Testis (tissue), 3 donors: ENCODE data around the gene KCNK18. TPM values are rescaled to one million over a fixed set of nuclear protein-coding genes. Genes with fewer than 3 reads are reported as not detected.

ENCODE experiments used
- DNase-seq: peaks from one replicate; pipeline ENCODE4 v3.0.0-alpha.2; 2019
- H3K27ac ChIP-seq, 2 donors: fragments of 200-600 bp; sonication (generic); one replicate each; pipeline ENCODE4 v1.5.1; 2019
- H3K27me3 ChIP-seq: fragments of 200-600 bp; sonication (generic); one replicate; pipeline ENCODE4 v1.5.1; 2019
- H3K36me3 ChIP-seq: fragments of 200-600 bp; sonication (generic); one replicate; pipeline ENCODE4 v1.5.1; 2017; ENCODE audit warnings: low read depth; ENCODE audit errors: missing control alignments
- H3K4me1 ChIP-seq: fragments of 200-600 bp; sonication (generic); one replicate; pipeline ENCODE4 v1.5.1; 2019
- H3K4me3 ChIP-seq, 2 donors: fragments of 200-600 bp; sonication (generic); one replicate each; pipeline ENCODE4 v1.5.1; 2017 to 2019
- H3K9me3 ChIP-seq: fragments of 200-600 bp; sonication (generic); one replicate; pipeline ENCODE4 v1.5.1; 2017
- POLR2A ChIP-seq: fragments of 450-650 bp; IDR thresholded peaks from one replicate; pipeline ENCODE4 v1.6.1; 2017; ENCODE audit warnings: antibody characterized with exemption, mild to moderate bottlenecking, moderate library complexity
- WGBS, 2 donors: methylation state at CpG; one replicate each; pipeline ENCODE4 v1.1.5; 2018; 5-methylcytosine and 5-hydroxymethylcytosine counted together
- intact Hi-C: fragments of 100-400 bp; cut with DNase I; formaldehyde crosslinking; loops from one replicate; pipeline ENCODE4 v1.15.1; 2023; ENCODE audit warnings: low total_unique reads
- polyA plus RNA-seq: library from polyadenylated mRNA; stranded (reverse); fragments of 350-450 nt; fragmentation: Illumina TruSeq; extraction: RNeasy Lipid Tissue Mini Kit (QIAGEN cat#74804); gene quantifications from one replicate; pipeline ENCODE4 v1.2.3, GENCODE V29; 2014; ENCODE audit warnings: low read depth, low replicate concordance; ENCODE audit not compliant: insufficient read depth
- total RNA-seq, 2 donors: library from RNA; depleted of rRNA; stranded (reverse); fragments of >200 nt; gene quantifications; one replicate each; pipeline ENCODE4 v1.2.3, GENCODE V29; 2016
- TF ChIP-seq, protein P1 (sequence below), 3 experiments: fragments of 450-650 bp in 2 of 3; fragments of 200-600 bp in 1 of 3; sonication (generic) in 1 of 3; IDR thresholded peaks; one replicate each; pipeline ENCODE4 v1.5.1; 2016 to 2019; ENCODE audit warnings: antibody characterized with exemption in 3 of 3, mild to moderate bottlenecking in 2 of 3, moderate library complexity in 1 of 3

KCNK18 gene
- total and polyA plus RNA-seq, 3 donors from 2014 or later = 0.66 TPM; not detected in 2

DNA sequence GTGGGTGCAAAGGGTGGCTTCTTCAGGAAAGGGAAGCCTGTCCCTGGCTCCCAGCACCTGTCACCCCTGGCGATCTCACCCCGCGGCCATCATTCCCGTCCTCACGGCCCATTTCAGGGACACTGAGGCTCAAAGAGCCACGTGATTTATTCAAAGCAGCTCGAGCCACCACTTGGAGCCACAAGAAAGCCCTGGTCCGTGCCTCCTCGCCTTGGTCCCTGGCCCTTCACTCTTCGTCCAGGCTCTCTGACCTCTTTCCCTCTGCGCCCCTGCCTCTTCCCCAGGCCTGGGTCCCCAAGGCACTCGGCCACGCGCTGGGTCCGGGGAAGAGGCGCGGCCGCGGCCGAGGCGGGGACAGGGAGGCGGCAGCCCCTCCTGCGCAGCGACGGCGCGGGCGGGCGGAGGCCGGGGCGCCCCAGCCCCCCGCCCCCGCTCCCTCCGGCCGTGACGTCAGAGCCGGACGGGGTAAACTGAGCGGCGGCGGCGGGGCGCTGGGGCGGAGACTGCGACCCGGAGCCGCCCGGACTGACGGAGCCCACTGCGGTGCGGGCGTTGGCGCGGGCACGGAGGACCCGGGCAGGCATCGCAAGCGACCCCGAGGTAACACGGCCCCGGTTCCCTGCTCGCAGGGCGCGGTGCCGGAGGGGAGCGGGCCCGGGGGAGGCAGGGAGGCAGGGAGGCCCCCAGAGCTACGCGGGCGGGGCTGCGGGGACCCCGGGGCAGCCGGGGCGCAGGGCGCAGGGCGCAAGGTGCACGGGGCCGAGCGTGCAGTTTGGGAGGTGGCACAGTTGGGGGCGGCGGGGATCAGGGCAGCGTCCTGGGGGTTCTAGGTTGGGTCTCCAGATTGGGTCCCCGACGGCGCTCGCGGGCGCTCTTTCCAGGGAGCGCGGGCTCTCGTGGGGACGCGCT, 43.6 kb downstream of the KCNK18 start, which contains the start of gene SLC18A2:
Gene SLC18A2 (plus strand): TSS at position 494 of the 909 bp plus-strand sequence. CDS start 580 bp downstream, outside the sequence.
- Histone ChIP-seq H3K27me3 (no peaks in the 10 kb centered on the region), H3K36me3 (no peaks in the 10 kb centered on the region), H3K27ac (no peak within 1 kb of the TSS), H3K4me3 (peak within 1 kb of the TSS; percentile 31 to 52), H3K4me1 (no peaks in the 10 kb centered on the region), H3K9me3 (no peaks in the 10 kb centered on the region)
- 8 to 32% methylated on average over 8 to 39 of the region's 93 CpGs for WGBS, 2 donors
- DNase-seq = no peak
- no peak for TF ChIP-seq POLR2A
- TF ChIP-seq, protein P1, sequence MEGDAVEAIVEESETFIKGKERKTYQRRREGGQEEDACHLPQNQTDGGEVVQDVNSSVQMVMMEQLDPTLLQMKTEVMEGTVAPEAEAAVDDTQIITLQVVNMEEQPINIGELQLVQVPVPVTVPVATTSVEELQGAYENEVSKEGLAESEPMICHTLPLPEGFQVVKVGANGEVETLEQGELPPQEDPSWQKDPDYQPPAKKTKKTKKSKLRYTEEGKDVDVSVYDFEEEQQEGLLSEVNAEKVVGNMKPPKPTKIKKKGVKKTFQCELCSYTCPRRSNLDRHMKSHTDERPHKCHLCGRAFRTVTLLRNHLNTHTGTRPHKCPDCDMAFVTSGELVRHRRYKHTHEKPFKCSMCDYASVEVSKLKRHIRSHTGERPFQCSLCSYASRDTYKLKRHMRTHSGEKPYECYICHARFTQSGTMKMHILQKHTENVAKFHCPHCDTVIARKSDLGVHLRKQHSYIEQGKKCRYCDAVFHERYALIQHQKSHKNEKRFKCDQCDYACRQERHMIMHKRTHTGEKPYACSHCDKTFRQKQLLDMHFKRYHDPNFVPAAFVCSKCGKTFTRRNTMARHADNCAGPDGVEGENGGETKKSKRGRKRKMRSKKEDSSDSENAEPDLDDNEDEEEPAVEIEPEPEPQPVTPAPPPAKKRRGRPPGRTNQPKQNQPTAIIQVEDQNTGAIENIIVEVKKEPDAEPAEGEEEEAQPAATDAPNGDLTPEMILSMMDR (IDR thresholded peaks at IDR 0.05) = no peak
- intact Hi-C loops = no loop called here

DNA sequence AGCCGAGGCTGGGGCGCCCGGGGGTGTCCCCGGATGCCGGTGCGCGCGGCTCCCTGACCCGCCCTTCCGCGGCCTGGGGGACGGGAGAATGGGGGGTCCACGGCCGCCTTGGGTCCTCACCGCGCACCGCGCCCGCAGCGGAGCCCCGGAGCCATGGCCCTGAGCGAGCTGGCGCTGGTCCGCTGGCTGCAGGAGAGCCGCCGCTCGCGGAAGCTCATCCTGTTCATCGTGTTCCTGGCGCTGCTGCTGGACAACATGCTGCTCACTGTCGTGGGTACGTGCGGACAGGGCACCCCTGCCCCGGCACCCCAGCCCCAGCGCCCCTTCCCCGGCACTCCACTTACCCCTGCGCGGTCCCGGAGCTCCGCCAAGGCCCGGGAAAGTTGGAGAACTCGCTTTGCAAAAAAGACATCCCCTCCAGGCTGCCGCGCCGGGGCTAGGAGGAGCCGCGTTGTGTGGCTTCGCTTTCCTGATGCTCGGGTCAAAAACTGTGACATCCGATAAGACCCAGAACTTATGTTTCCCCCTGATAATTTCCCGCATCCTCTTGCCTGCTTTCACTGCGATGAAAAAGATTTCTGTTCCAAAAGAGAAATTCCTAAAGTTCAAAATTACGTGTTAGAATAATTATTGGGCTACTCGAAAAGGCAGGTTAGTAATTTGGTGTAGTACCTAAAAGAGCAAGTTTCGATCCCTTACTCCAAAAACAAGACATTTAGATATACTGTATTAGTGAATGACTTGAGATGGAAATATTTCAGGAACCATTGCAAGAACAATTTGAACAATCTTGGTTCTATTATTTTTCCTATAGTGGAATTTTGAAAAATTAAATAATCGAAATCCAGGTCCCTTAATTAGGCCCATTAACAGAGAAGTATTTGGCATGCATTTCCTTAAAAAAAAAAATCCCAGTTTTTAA, 44.5 kb downstream of the KCNK18 start:
- no peaks in the 10 kb centered on the region for H3K27me3 ChIP-seq
- WGBS, 2 donors = 5 to 15% methylated on average over 12 to 42 of the region's 56 CpGs
- DNase-seq = peak; percentile 46

DNA sequence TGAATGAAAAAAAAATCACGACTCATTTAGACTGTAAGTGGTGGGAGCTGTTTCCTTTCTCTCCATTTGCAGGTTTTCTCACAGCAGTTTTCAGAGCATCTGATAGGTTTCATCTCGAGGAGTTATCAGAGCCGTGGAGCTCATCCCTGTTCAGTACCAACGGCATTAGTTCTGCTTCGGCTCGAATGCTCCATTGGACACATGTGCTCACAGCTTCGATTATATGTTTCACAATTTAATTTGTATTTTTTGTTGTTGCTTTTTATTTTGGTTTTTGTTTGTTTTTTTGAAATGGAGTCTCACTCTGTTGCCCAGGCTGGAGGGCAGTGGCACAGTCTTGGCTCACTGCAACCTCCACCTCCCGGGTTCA, 45.2 kb downstream of the KCNK18 start:
- H3K27ac ChIP-seq = no peak overlapping the region
- H3K4me1 ChIP-seq = no peaks in the 10 kb centered on the region
- intact Hi-C loops = no loop called here
- no peak overlapping the region for H3K4me3 ChIP-seq
- WGBS, 2 donors = 62 to 77% methylated on average over 8 of the region's 8 CpGs
- no peak for DNase-seq
- no peaks in the 10 kb centered on the region for H3K27me3 ChIP-seq
- no peaks in the 10 kb centered on the region for H3K36me3 ChIP-seq
- no peaks in the 10 kb centered on the region for H3K9me3 ChIP-seq
- TF ChIP-seq, protein P1 (IDR thresholded peaks at IDR 0.05) = no peak
- no peak for TF ChIP-seq POLR2A

More for the DNA sequence above, 44.5 kb downstream of the KCNK18 start:
- Histone ChIP-seq H3K4me1 (no peaks in the 10 kb centered on the region), H3K9me3 (no peaks in the 10 kb centered on the region), H3K4me3 (peak overlapping the region; percentile 31 to 52), H3K27ac (no peak overlapping the region), H3K36me3 (no peaks in the 10 kb centered on the region)
- intact Hi-C loops = no loop called here
- no peak for TF ChIP-seq POLR2A
- TF ChIP-seq, protein P1 (IDR thresholded peaks at IDR 0.05) = no peak

DNA sequence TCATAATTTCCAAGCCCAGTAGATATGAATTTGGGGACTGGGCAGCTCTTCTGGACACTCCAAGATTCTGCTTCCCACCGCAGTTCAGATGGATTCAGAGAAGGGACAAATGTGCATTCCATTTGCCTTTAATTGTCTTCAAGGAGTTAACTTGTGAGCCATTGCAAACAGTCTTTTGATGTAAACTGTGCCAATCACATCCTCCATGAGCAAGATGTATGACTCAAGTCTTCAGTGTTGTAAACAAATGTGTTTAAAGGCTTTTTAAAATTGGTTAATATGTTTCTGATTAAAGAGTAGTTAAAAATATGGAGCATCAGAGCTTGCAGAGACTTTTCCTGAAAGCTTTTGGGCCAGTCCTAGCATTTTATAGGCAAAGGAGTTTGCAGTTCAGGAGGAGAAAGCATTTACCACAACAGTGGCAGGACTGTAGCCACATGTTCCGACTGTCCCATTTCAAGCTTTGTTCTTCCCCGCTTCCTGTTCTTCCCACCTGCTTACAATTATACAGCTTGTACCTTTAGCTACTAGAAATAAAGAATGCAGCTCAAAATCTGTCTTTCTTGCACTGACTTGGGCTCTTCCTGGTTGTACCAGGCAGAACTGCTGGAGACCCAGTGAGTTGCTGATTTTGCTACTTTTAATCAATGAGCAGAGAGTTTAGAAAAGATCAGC, 49.8 kb downstream of the KCNK18 start:
- Histone ChIP-seq H3K4me1 (no peaks in the 10 kb centered on the region), H3K27ac (no peak overlapping the region), H3K36me3 (no peaks in the 10 kb centered on the region), H3K9me3 (no peaks in the 10 kb centered on the region), H3K4me3 (no peak overlapping the region), H3K27me3 (no peaks in the 10 kb centered on the region)
- 83 to 90% methylated on average over 3 of the region's 3 CpGs for WGBS, 2 donors
- DNase-seq = no peak
- TF ChIP-seq, protein P1 (IDR thresholded peaks at IDR 0.05) = no peak
- TF ChIP-seq POLR2A = no peak
- intact Hi-C loops = no loop called here
